Measurements from ENCODE around the gene PRKCZ.

Gene PRKCZ

DNA sequence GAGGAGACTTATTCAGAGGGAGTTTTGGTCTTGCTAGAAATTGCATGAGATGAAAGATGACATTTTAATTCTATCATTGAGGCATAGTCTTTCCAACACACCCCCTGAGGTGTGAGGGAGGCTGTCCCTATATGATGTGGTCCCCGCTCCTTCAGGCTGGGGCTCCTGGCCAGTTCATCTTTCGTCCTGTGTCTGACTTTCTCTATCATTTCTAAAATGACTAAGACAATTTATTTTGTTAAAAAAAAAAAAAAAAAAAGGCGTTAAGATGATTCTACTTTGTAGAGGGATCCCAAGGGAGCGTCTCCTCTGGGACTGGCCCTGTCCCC lies 50.5 kb downstream of the PRKCZ start:
- Mint-ChIP-seq H3K27ac (no peak overlapping the region), H3K27me3 (ENCODE audit: low read depth) (peaks cover 21% of the 10 kb centered on the region), H3K9me3 (peaks cover 5% of the 10 kb centered on the region), H3K4me1 (peaks cover 25% of the 10 kb centered on the region), H3K4me3 (no peak overlapping the region), H3K36me3 (ENCODE audit: low read depth) (peaks cover 15% of the 10 kb centered on the region)
- TF ChIP-seq, protein P1, sequence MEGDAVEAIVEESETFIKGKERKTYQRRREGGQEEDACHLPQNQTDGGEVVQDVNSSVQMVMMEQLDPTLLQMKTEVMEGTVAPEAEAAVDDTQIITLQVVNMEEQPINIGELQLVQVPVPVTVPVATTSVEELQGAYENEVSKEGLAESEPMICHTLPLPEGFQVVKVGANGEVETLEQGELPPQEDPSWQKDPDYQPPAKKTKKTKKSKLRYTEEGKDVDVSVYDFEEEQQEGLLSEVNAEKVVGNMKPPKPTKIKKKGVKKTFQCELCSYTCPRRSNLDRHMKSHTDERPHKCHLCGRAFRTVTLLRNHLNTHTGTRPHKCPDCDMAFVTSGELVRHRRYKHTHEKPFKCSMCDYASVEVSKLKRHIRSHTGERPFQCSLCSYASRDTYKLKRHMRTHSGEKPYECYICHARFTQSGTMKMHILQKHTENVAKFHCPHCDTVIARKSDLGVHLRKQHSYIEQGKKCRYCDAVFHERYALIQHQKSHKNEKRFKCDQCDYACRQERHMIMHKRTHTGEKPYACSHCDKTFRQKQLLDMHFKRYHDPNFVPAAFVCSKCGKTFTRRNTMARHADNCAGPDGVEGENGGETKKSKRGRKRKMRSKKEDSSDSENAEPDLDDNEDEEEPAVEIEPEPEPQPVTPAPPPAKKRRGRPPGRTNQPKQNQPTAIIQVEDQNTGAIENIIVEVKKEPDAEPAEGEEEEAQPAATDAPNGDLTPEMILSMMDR (IDR thresholded peaks at IDR 0.05; ENCODE audit: unreplicated experiment in 3 of 3): no peak

DNA sequence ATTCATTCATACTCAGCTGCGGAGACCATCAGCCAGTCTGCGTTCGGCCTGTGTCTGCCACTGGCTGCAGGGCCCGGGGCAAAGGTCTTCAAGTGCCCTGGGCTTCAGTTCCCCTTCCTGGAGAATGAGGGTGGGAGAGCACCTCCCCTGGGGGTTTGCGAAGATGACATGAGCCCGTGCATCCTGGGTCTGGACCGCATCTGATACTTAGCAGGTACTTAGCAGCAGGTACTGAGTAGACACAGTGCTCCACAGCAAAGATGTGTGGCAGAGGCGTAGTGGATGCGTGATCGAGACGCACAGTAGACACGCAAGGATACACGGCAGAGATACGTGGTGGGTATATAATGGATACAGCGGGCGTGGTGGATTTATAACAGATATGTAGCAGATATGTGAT lies 51.3 kb downstream of the PRKCZ start:
- Mint-ChIP-seq H3K9me3 (peaks cover 5% of the 10 kb centered on the region), H3K36me3 (ENCODE audit: low read depth) (peaks cover 15% of the 10 kb centered on the region), H3K4me3 (no peak overlapping the region), H3K4me1 (peaks cover 25% of the 10 kb centered on the region), H3K27ac (no peak overlapping the region), H3K27me3 (ENCODE audit: low read depth) (peaks cover 21% of the 10 kb centered on the region)
- TF ChIP-seq, protein P1 (IDR thresholded peaks at IDR 0.05; ENCODE audit: unreplicated experiment in 3 of 3): no peak

DNA sequence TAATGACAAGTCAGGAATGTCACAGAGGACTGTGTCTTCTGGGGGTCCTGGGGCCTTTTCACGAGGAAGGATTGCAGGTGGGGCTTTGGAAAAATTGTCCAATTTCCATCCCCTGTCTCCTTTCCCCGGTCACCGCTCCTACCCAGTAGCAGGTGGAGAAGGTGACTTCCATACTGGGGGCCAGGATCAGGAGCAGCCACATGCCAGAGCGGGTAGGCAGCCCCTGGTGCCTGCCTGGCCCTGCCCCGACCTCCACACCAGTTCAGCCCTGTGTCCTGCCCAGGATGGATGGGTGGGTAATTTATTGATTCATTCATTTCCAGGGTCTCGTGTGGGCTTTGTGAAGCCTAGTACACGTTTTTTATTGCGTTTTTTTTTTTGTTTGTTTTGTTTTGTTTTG lies 51.7 kb downstream of the PRKCZ start:
- Mint-ChIP-seq H3K4me3 (no peak overlapping the region), H3K27ac (no peak overlapping the region), H3K27me3 (ENCODE audit: low read depth) (peaks cover 21% of the 10 kb centered on the region), H3K9me3 (peaks cover 5% of the 10 kb centered on the region), H3K36me3 (ENCODE audit: low read depth) (peaks cover 15% of the 10 kb centered on the region), H3K4me1 (peaks cover 27% of the 10 kb centered on the region)
- TF ChIP-seq, protein P1 (IDR thresholded peaks at IDR 0.05; ENCODE audit: unreplicated experiment in 3 of 3): no peak

DNA sequence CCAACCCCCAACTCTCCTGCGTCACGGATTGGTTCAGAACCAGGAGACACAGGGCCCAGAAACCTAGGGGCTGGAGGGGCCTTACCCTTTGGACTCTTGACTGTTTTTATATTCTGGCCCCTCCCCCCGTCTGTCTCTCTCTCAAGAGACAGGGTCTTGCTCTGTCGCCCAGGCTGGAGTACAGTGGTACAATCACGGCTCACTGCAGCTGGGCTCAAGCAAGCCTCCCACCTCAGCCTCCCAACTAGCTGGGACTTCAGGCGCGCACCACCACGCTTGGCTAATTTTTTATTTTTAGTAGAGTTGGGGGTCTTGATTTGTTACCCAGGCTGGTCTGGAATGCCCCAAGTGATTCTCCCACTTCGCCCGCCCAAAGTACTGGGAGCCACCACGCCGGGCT lies 52.5 kb downstream of the PRKCZ start:
- Mint-ChIP-seq H3K4me1 (peaks cover 31% of the 10 kb centered on the region), H3K27ac (no peak overlapping the region), H3K4me3 (no peak overlapping the region)

DNA sequence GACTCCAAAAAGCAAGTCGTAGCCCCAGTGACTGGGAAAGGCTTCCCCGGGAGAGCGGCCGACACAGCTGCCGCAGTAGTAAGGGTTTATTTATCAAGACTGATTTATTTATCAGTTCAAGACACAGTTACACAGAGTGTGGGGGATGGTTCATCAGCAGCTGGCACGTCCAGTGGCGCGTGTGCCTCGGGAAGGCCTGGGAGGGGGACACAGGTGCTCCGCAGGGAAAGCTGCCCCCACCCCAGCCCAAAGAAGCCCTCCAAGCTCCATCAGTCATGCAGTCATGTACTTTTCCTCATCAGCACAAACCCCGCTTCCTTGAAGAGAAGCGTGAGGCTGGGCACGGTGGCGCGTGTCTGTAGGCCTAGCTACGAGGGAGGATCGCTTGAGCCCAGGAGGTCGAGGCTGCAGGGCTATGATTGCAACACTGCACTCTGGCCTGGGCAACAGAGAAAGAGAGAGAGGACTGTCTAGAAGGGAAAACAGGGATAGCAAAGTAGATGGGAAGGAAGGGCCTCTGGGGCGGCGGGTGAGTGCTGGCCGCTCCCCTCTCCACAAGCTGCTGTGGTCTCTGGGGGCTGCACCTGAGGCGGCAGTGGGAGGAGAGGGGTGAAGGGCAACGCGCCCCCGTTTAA lies 53.2 kb downstream of the PRKCZ start:
- TF ChIP-seq, protein P1 (IDR thresholded peaks at IDR 0.05; ENCODE audit: unreplicated experiment in 3 of 3): no peak
- H3K4me1 Mint-ChIP-seq: peaks cover 31% of the 10 kb centered on the region
- H3K4me3 Mint-ChIP-seq: no peak overlapping the region
- peaks cover 21% of the 10 kb centered on the region for H3K27me3 Mint-ChIP-seq (ENCODE audit: low read depth)
- peaks cover 8% of the 10 kb centered on the region for H3K36me3 Mint-ChIP-seq (ENCODE audit: low read depth)
- no peaks in the 10 kb centered on the region for H3K9me3 Mint-ChIP-seq
- H3K27ac Mint-ChIP-seq: peak overlapping the region in 1 of 3 experiments; percentile 78

More for the DNA sequence above, 52.5 kb downstream of the PRKCZ start:
- Mint-ChIP-seq H3K9me3 (peaks cover 4% of the 10 kb centered on the region), H3K36me3 (ENCODE audit: low read depth) (peaks cover 13% of the 10 kb centered on the region), H3K27me3 (ENCODE audit: low read depth) (peaks cover 21% of the 10 kb centered on the region)
- TF ChIP-seq, protein P1 (IDR thresholded peaks at IDR 0.05; ENCODE audit: unreplicated experiment in 3 of 3): no peak

DNA sequence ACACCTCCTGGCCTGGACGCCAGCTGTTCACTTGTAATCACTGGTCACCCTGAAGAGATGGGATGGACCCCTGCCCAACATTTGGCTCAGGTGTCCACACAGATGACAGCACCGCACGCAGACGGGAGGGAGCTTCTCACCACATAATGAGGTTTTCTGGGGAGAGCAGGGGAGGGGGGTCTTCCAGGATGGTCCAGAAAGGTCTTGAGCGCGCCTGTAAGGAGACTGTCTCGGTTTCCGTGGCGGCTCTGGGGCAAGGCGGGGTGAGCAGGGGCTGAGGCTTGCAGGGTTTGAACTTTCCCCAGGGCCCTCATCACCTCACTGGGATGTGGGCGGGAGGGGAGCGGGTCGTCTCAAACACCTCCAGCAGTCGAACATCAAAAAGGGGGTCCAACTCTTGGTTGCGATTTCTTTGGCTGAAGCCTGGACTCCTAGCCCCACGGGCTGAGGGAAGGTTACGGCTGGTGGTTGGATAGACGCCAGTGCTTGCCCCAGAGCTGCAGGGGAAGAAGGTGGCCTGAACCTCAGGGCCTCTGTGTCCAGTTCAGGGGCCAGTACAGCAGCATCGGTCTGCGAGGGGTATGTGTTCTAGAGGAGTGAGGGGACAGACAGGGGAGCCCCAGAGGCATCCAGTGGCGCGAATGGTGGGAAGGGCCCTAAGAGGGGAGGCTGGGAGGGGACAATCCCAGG lies 53.8 kb downstream of the PRKCZ start:
- H3K4me1 Mint-ChIP-seq: peaks cover 31% of the 10 kb centered on the region
- peaks cover 6% of the 10 kb centered on the region for H3K36me3 Mint-ChIP-seq (ENCODE audit: low read depth)
- H3K27ac Mint-ChIP-seq: peak overlapping the region in 1 of 3 experiments; percentile 35
- no peaks in the 10 kb centered on the region for H3K9me3 Mint-ChIP-seq
- peaks cover 21% of the 10 kb centered on the region for H3K27me3 Mint-ChIP-seq (ENCODE audit: low read depth)
- H3K4me3 Mint-ChIP-seq: no peak overlapping the region
- TF ChIP-seq, protein P1 (IDR thresholded peaks at IDR 0.05; ENCODE audit: unreplicated experiment in 3 of 3): no peak
